GM12891 (cell line): Measurements from ENCODE around the gene NDUFA5.

ENCODE experiments used
- PAX5 ChIP-seq: IDR thresholded peaks from 2 replicates; pipeline ENCODE4 v1.6.1; 2011; ENCODE audit warnings: low read length, moderate library complexity, mild to moderate bottlenecking; ENCODE audit not compliant: insufficient read depth, severe bottlenecking
- POLR2A ChIP-seq: IDR thresholded peaks from 2 replicates; pipeline ENCODE4 v1.6.1; 2011; ENCODE audit warnings: low read depth, low read length, control low read depth
- POLR2AphosphoS5 ChIP-seq: IDR thresholded peaks from 2 replicates; pipeline ENCODE4 v1.6.1; 2011; ENCODE audit warnings: low read depth, low read length, control low read depth
- POU2F2 ChIP-seq: IDR thresholded peaks from 2 replicates; pipeline ENCODE4 v1.6.1; 2011; ENCODE audit warnings: low read depth, mild to moderate bottlenecking, control low read depth, low read length, moderate library complexity
- SPI1 ChIP-seq: IDR thresholded peaks from 2 replicates; pipeline ENCODE4 v1.6.1; 2011; ENCODE audit warnings: low read depth, low read length, control low read depth
- TAF1 ChIP-seq: IDR thresholded peaks from 2 replicates; pipeline ENCODE4 v1.6.1; 2011; ENCODE audit warnings: low read depth, low read length, control low read depth

- no peak for TF ChIP-seq POLR2A
- no peak for TF ChIP-seq TAF1
- TF ChIP-seq PAX5 = no peak
- no peak for TF ChIP-seq POLR2AphosphoS5
- no peak for TF ChIP-seq SPI1
- TF ChIP-seq POU2F2 = no peak
Observed at GRCh38 chr7:123601530-123601929, 43.9 kb upstream of the NDUFA5 start, which contains the start of gene ASB15.
